NB4 (cell line): ENCODE results near the gene PTGER2.

ENCODE experiments used
- MAX ChIP-seq: IDR thresholded peaks from 2 replicates; pipeline ENCODE4 v1.6.1; 2011; ENCODE audit warnings: low read depth, low read length
- POLR2A ChIP-seq: IDR thresholded peaks from 2 replicates; pipeline ENCODE4 v1.6.1; 2011; ENCODE audit warnings: mild to moderate bottlenecking; ENCODE audit not compliant: insufficient read length; ENCODE audit errors: extremely low read depth

GRCh38 chr14:52318826-52319645 is 4.9 kb downstream of the PTGER2 start:
- TF ChIP-seq MAX, result no peak
- TF ChIP-seq POLR2A, result no peak
